H1 (cell line): Measurements from ENCODE around the gene CDIPT. TPM values are rescaled to one million over a fixed set of nuclear protein-coding genes. Genes with fewer than 3 reads are reported as not detected.

ENCODE experiments used
- CBX5 ChIP-seq: fragments of 300-800, 300-1000 bp; sonication (generic); IDR thresholded peaks from 2 replicates; pipeline ENCODE4 v1.7.1; 2016; ENCODE audit warnings: antibody characterized with exemption, low read length, low read depth
- CHD1 ChIP-seq: IDR thresholded peaks from 2 replicates; pipeline ENCODE4 v1.6.1; 2012; ENCODE audit warnings: low read depth, low read length, improper control_type of control experiment
- CTBP2 ChIP-seq: IDR thresholded peaks from 2 replicates; pipeline ENCODE4 v1.7.0; 2011; ENCODE audit warnings: borderline replicate concordance, mild to moderate bottlenecking, moderate library complexity, mixed read lengths, low read length; ENCODE audit not compliant: insufficient read depth, insufficient read length
- HDAC2 ChIP-seq, 2 experiments: fragments of 300-600 bp in 1 of 2; sonication (generic) in 1 of 2; IDR thresholded peaks; 2 replicates each; pipeline ENCODE4 v1.6.1; 2011 to 2012; ENCODE audit warnings: low read depth in 2 of 2, low read length in 2 of 2, mild to moderate bottlenecking in 2 of 2, moderate library complexity in 2 of 2, borderline replicate concordance in 1 of 2, inconsistent platforms in 1 of 2
- PHF8 ChIP-seq: fragments of 200-600 bp; sonication (generic); conservative IDR thresholded peaks from 2 replicates; pipeline ENCODE4 v1.7.1; 2012; ENCODE audit warnings: low read depth, mild to moderate bottlenecking, inconsistent platforms, low read length, moderate library complexity
- TCF12 ChIP-seq: IDR thresholded peaks from 2 replicates; pipeline ENCODE4 v1.6.1; 2011; ENCODE audit warnings: low read depth, mild to moderate bottlenecking, low read length
- polyA plus RNA-seq, 7 experiments: library from polyadenylated mRNA; depleted of rRNA in 3 of 7; stranded (reverse) in 5 of 7; unstranded in 2 of 7; fragments of >200 nt in 5 of 7; fragments of 200-250 nt in 2 of 7; gene quantifications; 1 replicate in 5 of 7; 2 replicates in 1 of 7; 4 replicates in 1 of 7; pipeline versions ENCODE4 v1.2.1 to v1.2.3, GENCODE V29; 2011 to 2013; ENCODE audit warnings: missing spikeins in 2 of 7, mixed read lengths in 2 of 7
- total RNA-seq: library from RNA; stranded (reverse); fragmentation: NEBNext Ultra II Directional; extraction: Animal tissue kit (Norgen Biotek cat#: 25700); gene quantifications from 2 replicates; pipeline ENCODE4 v1.2.1, GENCODE V29; 2021
- TF ChIP-seq, protein P1 (sequence below): fragments of 300-600 bp; sonication (generic); IDR thresholded peaks from 2 replicates; pipeline ENCODE4 v1.7.1; 2012; ENCODE audit warnings: low read length, moderate library complexity, mild to moderate bottlenecking, inconsistent platforms; ENCODE audit not compliant: insufficient replicate concordance
- TF ChIP-seq, protein P2 (sequence below), 3 experiments: IDR thresholded peaks; 1 replicate in 2 of 3; 2 replicates in 1 of 3; pipeline versions ENCODE4 v1.5.1 to v1.6.1; 2011; ENCODE audit warnings: low read length in 3 of 3, mild to moderate bottlenecking in 3 of 3, inconsistent platforms in 2 of 3, low read depth in 1 of 3, moderate library complexity in 1 of 3; ENCODE audit not compliant: insufficient read depth in 1 of 3; ENCODE audit errors: control extremely low read depth in 1 of 3

Gene CDIPT
- total and polyA plus RNA-seq, 2 of the 8 experiments (the other 6 are each of a cell fraction or from before 2014, with no cell fraction given): 69.2 to 140 TPM

DNA sequence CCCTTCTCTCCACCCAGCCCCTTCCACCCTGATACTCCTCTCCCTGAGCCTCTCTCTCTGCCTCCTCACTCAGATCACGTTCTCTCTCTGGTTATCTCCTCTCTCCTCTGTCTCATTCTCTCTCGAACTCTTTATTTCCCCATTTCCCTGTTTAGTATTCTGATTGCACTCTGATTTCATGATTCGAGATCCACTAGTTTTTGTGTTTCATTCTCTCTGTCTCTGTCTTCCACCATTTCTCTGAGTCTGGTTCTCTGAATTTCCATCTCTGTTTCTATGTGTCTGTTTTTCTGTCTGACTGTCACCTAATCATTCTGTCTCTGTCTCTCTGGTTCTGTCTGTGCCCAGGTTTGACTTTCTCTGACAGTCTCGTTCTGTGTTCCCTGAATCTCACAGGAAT is 34.3 kb upstream of the CDIPT start (continued):
- TF ChIP-seq, protein P1, sequence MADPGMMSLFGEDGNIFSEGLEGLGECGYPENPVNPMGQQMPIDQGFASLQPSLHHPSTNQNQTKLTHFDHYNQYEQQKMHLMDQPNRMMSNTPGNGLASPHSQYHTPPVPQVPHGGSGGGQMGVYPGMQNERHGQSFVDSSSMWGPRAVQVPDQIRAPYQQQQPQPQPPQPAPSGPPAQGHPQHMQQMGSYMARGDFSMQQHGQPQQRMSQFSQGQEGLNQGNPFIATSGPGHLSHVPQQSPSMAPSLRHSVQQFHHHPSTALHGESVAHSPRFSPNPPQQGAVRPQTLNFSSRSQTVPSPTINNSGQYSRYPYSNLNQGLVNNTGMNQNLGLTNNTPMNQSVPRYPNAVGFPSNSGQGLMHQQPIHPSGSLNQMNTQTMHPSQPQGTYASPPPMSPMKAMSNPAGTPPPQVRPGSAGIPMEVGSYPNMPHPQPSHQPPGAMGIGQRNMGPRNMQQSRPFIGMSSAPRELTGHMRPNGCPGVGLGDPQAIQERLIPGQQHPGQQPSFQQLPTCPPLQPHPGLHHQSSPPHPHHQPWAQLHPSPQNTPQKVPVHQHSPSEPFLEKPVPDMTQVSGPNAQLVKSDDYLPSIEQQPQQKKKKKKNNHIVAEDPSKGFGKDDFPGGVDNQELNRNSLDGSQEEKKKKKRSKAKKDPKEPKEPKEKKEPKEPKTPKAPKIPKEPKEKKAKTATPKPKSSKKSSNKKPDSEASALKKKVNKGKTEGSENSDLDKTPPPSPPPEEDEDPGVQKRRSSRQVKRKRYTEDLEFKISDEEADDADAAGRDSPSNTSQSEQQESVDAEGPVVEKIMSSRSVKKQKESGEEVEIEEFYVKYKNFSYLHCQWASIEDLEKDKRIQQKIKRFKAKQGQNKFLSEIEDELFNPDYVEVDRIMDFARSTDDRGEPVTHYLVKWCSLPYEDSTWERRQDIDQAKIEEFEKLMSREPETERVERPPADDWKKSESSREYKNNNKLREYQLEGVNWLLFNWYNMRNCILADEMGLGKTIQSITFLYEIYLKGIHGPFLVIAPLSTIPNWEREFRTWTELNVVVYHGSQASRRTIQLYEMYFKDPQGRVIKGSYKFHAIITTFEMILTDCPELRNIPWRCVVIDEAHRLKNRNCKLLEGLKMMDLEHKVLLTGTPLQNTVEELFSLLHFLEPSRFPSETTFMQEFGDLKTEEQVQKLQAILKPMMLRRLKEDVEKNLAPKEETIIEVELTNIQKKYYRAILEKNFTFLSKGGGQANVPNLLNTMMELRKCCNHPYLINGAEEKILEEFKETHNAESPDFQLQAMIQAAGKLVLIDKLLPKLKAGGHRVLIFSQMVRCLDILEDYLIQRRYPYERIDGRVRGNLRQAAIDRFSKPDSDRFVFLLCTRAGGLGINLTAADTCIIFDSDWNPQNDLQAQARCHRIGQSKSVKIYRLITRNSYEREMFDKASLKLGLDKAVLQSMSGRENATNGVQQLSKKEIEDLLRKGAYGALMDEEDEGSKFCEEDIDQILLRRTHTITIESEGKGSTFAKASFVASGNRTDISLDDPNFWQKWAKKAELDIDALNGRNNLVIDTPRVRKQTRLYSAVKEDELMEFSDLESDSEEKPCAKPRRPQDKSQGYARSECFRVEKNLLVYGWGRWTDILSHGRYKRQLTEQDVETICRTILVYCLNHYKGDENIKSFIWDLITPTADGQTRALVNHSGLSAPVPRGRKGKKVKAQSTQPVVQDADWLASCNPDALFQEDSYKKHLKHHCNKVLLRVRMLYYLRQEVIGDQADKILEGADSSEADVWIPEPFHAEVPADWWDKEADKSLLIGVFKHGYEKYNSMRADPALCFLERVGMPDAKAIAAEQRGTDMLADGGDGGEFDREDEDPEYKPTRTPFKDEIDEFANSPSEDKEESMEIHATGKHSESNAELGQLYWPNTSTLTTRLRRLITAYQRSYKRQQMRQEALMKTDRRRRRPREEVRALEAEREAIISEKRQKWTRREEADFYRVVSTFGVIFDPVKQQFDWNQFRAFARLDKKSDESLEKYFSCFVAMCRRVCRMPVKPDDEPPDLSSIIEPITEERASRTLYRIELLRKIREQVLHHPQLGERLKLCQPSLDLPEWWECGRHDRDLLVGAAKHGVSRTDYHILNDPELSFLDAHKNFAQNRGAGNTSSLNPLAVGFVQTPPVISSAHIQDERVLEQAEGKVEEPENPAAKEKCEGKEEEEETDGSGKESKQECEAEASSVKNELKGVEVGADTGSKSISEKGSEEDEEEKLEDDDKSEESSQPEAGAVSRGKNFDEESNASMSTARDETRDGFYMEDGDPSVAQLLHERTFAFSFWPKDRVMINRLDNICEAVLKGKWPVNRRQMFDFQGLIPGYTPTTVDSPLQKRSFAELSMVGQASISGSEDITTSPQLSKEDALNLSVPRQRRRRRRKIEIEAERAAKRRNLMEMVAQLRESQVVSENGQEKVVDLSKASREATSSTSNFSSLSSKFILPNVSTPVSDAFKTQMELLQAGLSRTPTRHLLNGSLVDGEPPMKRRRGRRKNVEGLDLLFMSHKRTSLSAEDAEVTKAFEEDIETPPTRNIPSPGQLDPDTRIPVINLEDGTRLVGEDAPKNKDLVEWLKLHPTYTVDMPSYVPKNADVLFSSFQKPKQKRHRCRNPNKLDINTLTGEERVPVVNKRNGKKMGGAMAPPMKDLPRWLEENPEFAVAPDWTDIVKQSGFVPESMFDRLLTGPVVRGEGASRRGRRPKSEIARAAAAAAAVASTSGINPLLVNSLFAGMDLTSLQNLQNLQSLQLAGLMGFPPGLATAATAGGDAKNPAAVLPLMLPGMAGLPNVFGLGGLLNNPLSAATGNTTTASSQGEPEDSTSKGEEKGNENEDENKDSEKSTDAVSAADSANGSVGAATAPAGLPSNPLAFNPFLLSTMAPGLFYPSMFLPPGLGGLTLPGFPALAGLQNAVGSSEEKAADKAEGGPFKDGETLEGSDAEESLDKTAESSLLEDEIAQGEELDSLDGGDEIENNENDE: no peak
- TF ChIP-seq CBX5 (no peak), TCF12 (no peak), CHD1 (no peak), CTBP2 (no peak), PHF8 (no peak), HDAC2 (IDR thresholded peaks at IDR 0.05; ENCODE audit: borderline replicate concordance in 1 of 2, low read depth in 2 of 2, low read length in 2 of 2) (no peak)
- TF ChIP-seq, protein P2, sequence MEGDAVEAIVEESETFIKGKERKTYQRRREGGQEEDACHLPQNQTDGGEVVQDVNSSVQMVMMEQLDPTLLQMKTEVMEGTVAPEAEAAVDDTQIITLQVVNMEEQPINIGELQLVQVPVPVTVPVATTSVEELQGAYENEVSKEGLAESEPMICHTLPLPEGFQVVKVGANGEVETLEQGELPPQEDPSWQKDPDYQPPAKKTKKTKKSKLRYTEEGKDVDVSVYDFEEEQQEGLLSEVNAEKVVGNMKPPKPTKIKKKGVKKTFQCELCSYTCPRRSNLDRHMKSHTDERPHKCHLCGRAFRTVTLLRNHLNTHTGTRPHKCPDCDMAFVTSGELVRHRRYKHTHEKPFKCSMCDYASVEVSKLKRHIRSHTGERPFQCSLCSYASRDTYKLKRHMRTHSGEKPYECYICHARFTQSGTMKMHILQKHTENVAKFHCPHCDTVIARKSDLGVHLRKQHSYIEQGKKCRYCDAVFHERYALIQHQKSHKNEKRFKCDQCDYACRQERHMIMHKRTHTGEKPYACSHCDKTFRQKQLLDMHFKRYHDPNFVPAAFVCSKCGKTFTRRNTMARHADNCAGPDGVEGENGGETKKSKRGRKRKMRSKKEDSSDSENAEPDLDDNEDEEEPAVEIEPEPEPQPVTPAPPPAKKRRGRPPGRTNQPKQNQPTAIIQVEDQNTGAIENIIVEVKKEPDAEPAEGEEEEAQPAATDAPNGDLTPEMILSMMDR (IDR thresholded peaks at IDR 0.05; ENCODE audit: control extremely low read depth in 1 of 3, insufficient read depth in 1 of 3, low read depth in 1 of 3, low read length in 3 of 3): no peak
